NCI-H2196 (cell line): ENCODE data around the gene ISOC2.

Experiments
- DNase-seq: peaks from one replicate; lab custom pipeline; 2025; ENCODE audit not compliant: unreplicated experiment; lab: John Stamatoyannopoulos, UW

Gene ISOC2

GRCh38 chr19:55490478-55491432, 29.3 kb upstream of the ISOC2 start:
- DNase-seq = no peak

GRCh38 chr19:55489711-55490477, 28.5 kb upstream of the ISOC2 start:
- no peak for DNase-seq

GRCh38 chr19:55488986-55489710, 27.7 kb upstream of the ISOC2 start:
- no peak for DNase-seq

- no peak for DNase-seq
Measured at GRCh38 chr19:55487924-55488687, 26.7 kb upstream of the ISOC2 start, which contains the start of gene SSC5D. Gene SSC5D (plus strand): TSS chr19:55488436. CDS start chr19:55488590, 154 bp downstream.

- peak; percentile 14 for DNase-seq
Measured at GRCh38 chr19:55486971-55487923, 25.8 kb upstream of the ISOC2 start.

GRCh38 chr19:55486043-55486970, 24.9 kb upstream of the ISOC2 start:
- DNase-seq = no peak

- DNase-seq = no peak
Measured at GRCh38 chr19:55485439-55486011, 24.1 kb upstream of the ISOC2 start.

GRCh38 chr19:55484593-55485438, 23.4 kb upstream of the ISOC2 start, which contains the start of gene NAT14:
Gene NAT14 (plus strand): TSS chr19:55485188. CDS start chr19:55485709, 521 bp downstream.
- peak; percentile 68 for DNase-seq

- DNase-seq = no peak
Measured at GRCh38 chr19:55483706-55484592, 22.5 kb upstream of the ISOC2 start.

- DNase-seq = no peak
Measured at GRCh38 chr19:55482967-55483705, 21.7 kb upstream of the ISOC2 start.

- DNase-seq = no peak
Measured at GRCh38 chr19:55482156-55482961, 20.9 kb upstream of the ISOC2 start.

- DNase-seq = no peak
Measured at GRCh38 chr19:55481794-55482155, 20.3 kb upstream of the ISOC2 start.

- DNase-seq = no peak
Measured at GRCh38 chr19:55481148-55481793, 19.8 kb upstream of the ISOC2 start.
